Activated CD8-positive, alpha-beta memory T cell treated with anti-CD3 and anti-CD28 coated beads for 4 hours (primary cell): ENCODE results near the gene TCFL5.
"Not testable (repeated sequence)": the region's sequence is repeated elsewhere in the genome, so short reads cannot be mapped to it uniquely, and the experiment has no call there.

Source experiments
- DNase-seq, 2 donors: peaks; one replicate each; pipeline ENCODE4 v3.0.0-alpha.2; 2020; ENCODE audit warnings: low read depth in 2 of 2

TCFL5 gene

GRCh38 chr20:62880147-62880934, 18.7 kb upstream of the TCFL5 start:
- no peak for DNase-seq

GRCh38 chr20:62879275-62880146, 17.9 kb upstream of the TCFL5 start:
- DNase-seq, result no peak

- no peak for DNase-seq
These were observed 16.8 kb upstream of the TCFL5 start for GRCh38 chr20:62878244-62879038.

- no peak for DNase-seq
These were observed 15.5 kb upstream of the TCFL5 start for GRCh38 chr20:62876902-62877816.

GRCh38 chr20:62876501-62876901, 14.9 kb upstream of the TCFL5 start:
- DNase-seq, result no peak

GRCh38 chr20:62875419-62876361, 14.1 kb upstream of the TCFL5 start:
- DNase-seq, result no peak

- no peak for DNase-seq
These were observed 13.3 kb upstream of the TCFL5 start for GRCh38 chr20:62874964-62875344.

GRCh38 chr20:62873681-62874031, 12.0 kb upstream of the TCFL5 start:
- not testable (repeated sequence) for DNase-seq

- no peak for DNase-seq
These were observed 11.7 kb upstream of the TCFL5 start for GRCh38 chr20:62873280-62873679.

- no peak for DNase-seq
These were observed 11.2 kb upstream of the TCFL5 start for GRCh38 chr20:62872862-62873261.

- no peak for DNase-seq
These were observed 10.7 kb upstream of the TCFL5 start for GRCh38 chr20:62872184-62872847.

- no peak for DNase-seq
These were observed 2.6 kb upstream of the TCFL5 start for GRCh38 chr20:62864207-62864606.

- no peak for DNase-seq
These were observed 514 bp downstream of the TCFL5 start for GRCh38 chr20:62860924-62861691.

- DNase-seq, result no peak
These were observed 1.2 kb downstream of the TCFL5 start for GRCh38 chr20:62860391-62860923.

GRCh38 chr20:62859721-62860120, 1.9 kb downstream of the TCFL5 start:
- no peak for DNase-seq

- DNase-seq, result no peak
These were observed 3.4 kb downstream of the TCFL5 start for GRCh38 chr20:62858058-62858830.

GRCh38 chr20:62856931-62857619, 4.5 kb downstream of the TCFL5 start:
- DNase-seq, result no peak
